Fibroblast of villous mesenchyme (primary cell): ENCODE results near the gene OOEP. TPM values are rescaled to one million over a fixed set of nuclear protein-coding genes. Genes with fewer than 3 reads are reported as not detected.
"Not testable (repeated sequence)": the region's sequence is repeated elsewhere in the genome, so short reads cannot be mapped to it uniquely, and the experiment has no call there.

Experiments
- DNase-seq: peaks from one replicate; pipeline ENCODE4 v3.0.0-alpha.2; 2010; ENCODE audit warnings: low read depth
- H3K4me3 ChIP-seq: 2 replicates; pipeline ENCODE4 v1.5.1; 2011; ENCODE audit warnings: low read depth, mild to moderate bottlenecking, low read length
- CTCF ChIP-seq: IDR thresholded peaks from 2 replicates; pipeline ENCODE4 v1.5.1; 2012; ENCODE audit warnings: low read depth, mild to moderate bottlenecking, low read length; ENCODE audit not compliant: insufficient read depth
- total RNA-seq: library from RNA; depleted of rRNA; stranded (reverse); fragments of >200 nt; gene quantifications from 2 replicates; pipeline ENCODE4 v1.2.3, GENCODE V29; 2012

OOEP gene
- total RNA-seq, 1 donor: under 0.01 TPM

- peak; percentile 16 for DNase-seq
- TF ChIP-seq CTCF: no peak
Measured at GRCh38 chr6:73382462-73383113, 12.9 kb upstream of the OOEP start.

GRCh38 chr6:73381531-73381930 lies 11.8 kb upstream of the OOEP start:
- DNase-seq, H3K4me3 ChIP-seq: not testable (repeated sequence)

More at GRCh38 chr6:73382462-73383113, 12.9 kb upstream of the OOEP start:
- H3K4me3 ChIP-seq: no peak overlapping the region

GRCh38 chr6:73377225-73377624 lies 7.5 kb upstream of the OOEP start:
- no peak for TF ChIP-seq CTCF
- no peak for DNase-seq
- H3K4me3 ChIP-seq: no peak overlapping the region

GRCh38 chr6:73375216-73375615 lies 5.5 kb upstream of the OOEP start:
- no peak for DNase-seq
- TF ChIP-seq CTCF: no peak
- H3K4me3 ChIP-seq: no peak overlapping the region

GRCh38 chr6:73372516-73372915 lies 2.8 kb upstream of the OOEP start:
- H3K4me3 ChIP-seq: no peak overlapping the region
- DNase-seq: no peak
- no peak for TF ChIP-seq CTCF

GRCh38 chr6:73371984-73372383 lies 2.3 kb upstream of the OOEP start:
- H3K4me3 ChIP-seq: no peak overlapping the region
- TF ChIP-seq CTCF: no peak
- no peak for DNase-seq

- no peak for DNase-seq
- H3K4me3 ChIP-seq: no peak overlapping the region
- no peak for TF ChIP-seq CTCF
Measured at GRCh38 chr6:73369157-73369556, 540 bp downstream of the OOEP start.
